NB4 (cell line): ENCODE data around the gene CTXN2.

Experiments
- POLR2A ChIP-seq: IDR thresholded peaks from 2 replicates; pipeline ENCODE4 v1.6.1; 2011; ENCODE audit warnings: mild to moderate bottlenecking; ENCODE audit not compliant: insufficient read length; ENCODE audit errors: extremely low read depth
- TF ChIP-seq, protein P1 (sequence below): IDR thresholded peaks from one replicate; pipeline ENCODE4 v1.5.1; 2012; ENCODE audit warnings: low read depth, low read length

- TF ChIP-seq, protein P1, sequence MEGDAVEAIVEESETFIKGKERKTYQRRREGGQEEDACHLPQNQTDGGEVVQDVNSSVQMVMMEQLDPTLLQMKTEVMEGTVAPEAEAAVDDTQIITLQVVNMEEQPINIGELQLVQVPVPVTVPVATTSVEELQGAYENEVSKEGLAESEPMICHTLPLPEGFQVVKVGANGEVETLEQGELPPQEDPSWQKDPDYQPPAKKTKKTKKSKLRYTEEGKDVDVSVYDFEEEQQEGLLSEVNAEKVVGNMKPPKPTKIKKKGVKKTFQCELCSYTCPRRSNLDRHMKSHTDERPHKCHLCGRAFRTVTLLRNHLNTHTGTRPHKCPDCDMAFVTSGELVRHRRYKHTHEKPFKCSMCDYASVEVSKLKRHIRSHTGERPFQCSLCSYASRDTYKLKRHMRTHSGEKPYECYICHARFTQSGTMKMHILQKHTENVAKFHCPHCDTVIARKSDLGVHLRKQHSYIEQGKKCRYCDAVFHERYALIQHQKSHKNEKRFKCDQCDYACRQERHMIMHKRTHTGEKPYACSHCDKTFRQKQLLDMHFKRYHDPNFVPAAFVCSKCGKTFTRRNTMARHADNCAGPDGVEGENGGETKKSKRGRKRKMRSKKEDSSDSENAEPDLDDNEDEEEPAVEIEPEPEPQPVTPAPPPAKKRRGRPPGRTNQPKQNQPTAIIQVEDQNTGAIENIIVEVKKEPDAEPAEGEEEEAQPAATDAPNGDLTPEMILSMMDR = no peak
- TF ChIP-seq POLR2A = no peak
Measured at GRCh38 chr15:48233246-48233645, 41.8 kb downstream of the CTXN2 start.
